ENCODE measurements around the gene ARID3A.
"Not testable (repeated sequence)": the region's sequence is repeated elsewhere in the genome, so short reads cannot be mapped to it uniquely, and the experiment has no call there.

ARID3A gene
- total RNA-seq, result 5.4 to 9.7 (median 7.1) reads per million in 4 donors

- peak in 4 of 5 donors; percentile 54 to 82 (median 66) for DNase-seq
Observed at GRCh38 chr19:925526-926322, at the start of gene ARID3A. Gene ARID3A, plus strand, starts transcription at chr19:926035. Its CDS starts 3,494 bp downstream, at chr19:929529.

- DNase-seq, result no peak
Observed at GRCh38 chr19:876089-876488, 49.7 kb upstream of the ARID3A start.

- DNase-seq, result no peak
Observed at GRCh38 chr19:876780-877314, 49.0 kb upstream of the ARID3A start.

GRCh38 chr19:877992-878660, 47.7 kb upstream of the ARID3A start:
- DNase-seq, result not testable (repeated sequence)

- not testable (repeated sequence) for DNase-seq
Observed at GRCh38 chr19:878751-879561, 46.9 kb upstream of the ARID3A start.

- DNase-seq, result no peak
Observed at GRCh38 chr19:879711-880438, 46.0 kb upstream of the ARID3A start.

GRCh38 chr19:881385-882071, 44.3 kb upstream of the ARID3A start:
- no peak for DNase-seq

GRCh38 chr19:882871-883497, 42.9 kb upstream of the ARID3A start:
- DNase-seq, result no peak

- no peak for DNase-seq
Observed at GRCh38 chr19:883661-884211, 42.1 kb upstream of the ARID3A start.

GRCh38 chr19:884420-885211, 41.2 kb upstream of the ARID3A start:
- no peak for DNase-seq

GRCh38 chr19:885536-886224, 40.2 kb upstream of the ARID3A start:
- DNase-seq, result no peak

GRCh38 chr19:887072-887471, 38.8 kb upstream of the ARID3A start:
- no peak for DNase-seq

GRCh38 chr19:887599-887998, 38.2 kb upstream of the ARID3A start:
- no peak for DNase-seq

- peak in 2 of 5 donors; percentile 39 to 58 for DNase-seq
Observed at GRCh38 chr19:888581-889385, 37.1 kb upstream of the ARID3A start.

- no peak for DNase-seq
Observed at GRCh38 chr19:889662-890295, 36.1 kb upstream of the ARID3A start.

GRCh38 chr19:890831-891230, 35.0 kb upstream of the ARID3A start:
- no peak for DNase-seq

GRCh38 chr19:891421-892200, 34.2 kb upstream of the ARID3A start:
- DNase-seq, result not testable (repeated sequence)
